ENCODE data around the gene UPK3BL2. TPM values are rescaled to one million over a fixed set of nuclear protein-coding genes. Genes with fewer than 3 reads are reported as not detected.
"Not testable (repeated sequence)": the region's sequence is repeated elsewhere in the genome, so short reads cannot be mapped to it uniquely, and the experiment has no call there.

Gene UPK3BL2
- total RNA-seq, 1 experiment from 2014 or later, result 15.2 TPM

DNA sequence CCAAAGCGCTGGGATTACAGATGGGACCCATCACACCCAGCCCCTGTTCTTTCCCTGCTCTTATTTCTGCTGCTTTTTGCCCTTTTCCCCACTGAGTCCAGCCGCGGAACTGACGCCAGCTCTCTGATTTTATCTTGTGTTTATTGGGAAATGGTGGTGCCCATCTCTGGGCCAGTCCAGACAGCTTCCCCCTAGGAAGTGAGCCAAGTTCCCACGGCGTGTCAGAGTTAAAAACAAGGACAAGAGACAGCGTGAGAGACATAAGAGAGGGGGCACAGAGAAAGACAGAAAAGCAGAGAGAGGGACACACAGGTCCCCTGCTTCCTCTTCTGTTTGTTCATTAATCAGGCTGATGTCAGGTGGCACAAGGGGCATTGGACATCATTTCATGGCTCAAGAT, 11.9 kb downstream of the UPK3BL2 start:
- not testable (repeated sequence) for DNase-seq (ENCODE audit: low spot score)

DNA sequence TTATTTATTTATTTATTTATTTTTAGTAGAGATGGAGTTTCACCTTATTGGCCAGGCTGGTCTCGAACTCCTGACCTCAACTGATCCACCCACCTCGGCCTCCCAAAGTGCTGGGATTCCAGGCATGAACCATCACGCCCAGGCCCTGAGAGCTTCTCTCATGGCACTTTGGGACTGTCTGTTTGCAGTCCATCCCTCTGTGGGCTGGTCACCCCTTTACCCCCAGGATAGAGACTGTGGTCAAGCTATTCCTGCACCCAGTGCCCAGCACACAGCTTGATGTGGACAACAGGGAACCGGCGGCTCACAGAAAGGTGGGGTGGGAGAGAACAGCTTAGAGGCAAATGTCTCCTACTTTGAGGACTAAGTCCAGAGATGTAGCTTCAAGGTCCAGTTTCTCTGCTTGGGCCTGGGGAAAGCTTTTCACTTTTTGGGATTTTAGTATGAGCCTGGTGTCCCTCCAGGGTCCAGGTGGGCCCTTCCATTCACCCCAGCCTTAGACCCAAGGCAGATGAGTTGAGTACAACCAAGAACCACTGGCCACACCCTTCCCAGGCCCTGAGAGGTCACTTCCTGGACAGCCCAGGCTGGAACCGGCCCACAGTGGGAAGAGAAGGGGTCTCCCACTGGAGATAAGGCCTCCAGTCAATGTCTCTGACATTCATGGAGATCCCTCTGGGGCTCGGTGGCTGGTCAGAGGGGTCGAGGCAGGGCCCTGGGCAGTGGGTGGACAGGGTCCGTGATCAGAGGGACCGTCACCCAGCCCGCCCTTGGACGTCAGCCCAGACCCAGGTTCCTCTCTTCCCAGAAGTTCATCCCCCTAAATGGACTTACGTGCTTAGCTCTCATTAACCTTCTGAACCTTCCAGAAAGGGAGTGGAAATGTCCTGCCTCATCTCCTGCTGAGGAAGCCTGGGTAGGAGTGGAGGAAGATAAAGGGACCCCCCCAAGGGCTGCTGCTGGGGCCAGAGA, 15.4 kb downstream of the UPK3BL2 start:
- not testable (repeated sequence) for DNase-seq (ENCODE audit: low spot score)

GRCh38 chr7:102527182-102527581, 16.3 kb downstream of the UPK3BL2 start:
- not testable (repeated sequence) for DNase-seq (ENCODE audit: low spot score)

GRCh38 chr7:102524803-102525202, 18.7 kb downstream of the UPK3BL2 start:
- not testable (repeated sequence) for DNase-seq (ENCODE audit: low spot score)

GRCh38 chr7:102520797-102521196, 22.7 kb downstream of the UPK3BL2 start:
- DNase-seq (ENCODE audit: low spot score), result not testable (repeated sequence)

GRCh38 chr7:102517550-102518147, 25.8 kb downstream of the UPK3BL2 start, which contains the start of gene RASA4B:
TSS of gene RASA4B (minus strand) at chr7:102517777. CDS start at chr7:102517710, 67 bp downstream.
- not testable (repeated sequence) for DNase-seq (ENCODE audit: low spot score)

DNA sequence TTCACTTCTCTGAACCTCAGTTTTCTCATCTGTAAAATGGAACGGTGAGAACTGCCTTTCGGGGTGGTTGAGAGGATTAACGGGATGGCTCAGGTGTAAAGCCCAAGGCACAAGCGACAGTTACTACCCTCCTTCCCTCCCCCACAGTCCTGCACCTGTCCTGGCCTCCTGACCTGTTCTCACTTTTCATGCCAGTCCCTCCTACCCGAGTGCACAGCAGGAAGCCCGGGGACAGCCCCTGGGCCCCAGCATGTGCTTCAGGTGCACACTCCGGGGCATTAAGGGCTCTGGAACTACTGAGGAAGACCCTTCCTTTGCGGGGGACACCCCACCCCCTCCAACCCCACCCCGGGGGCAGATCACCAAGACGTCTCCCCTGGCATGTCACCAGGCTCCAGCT, 26.5 kb downstream of the UPK3BL2 start:
- not testable (repeated sequence) for DNase-seq (ENCODE audit: low spot score)

- DNase-seq (ENCODE audit: low spot score), result not testable (repeated sequence)
These were observed 27.6 kb downstream of the UPK3BL2 start for GRCh38 chr7:102515889-102516288.

- not testable (repeated sequence) for DNase-seq (ENCODE audit: low spot score)
These were observed 28.4 kb downstream of the UPK3BL2 start for GRCh38 chr7:102514881-102515721.

DNA sequence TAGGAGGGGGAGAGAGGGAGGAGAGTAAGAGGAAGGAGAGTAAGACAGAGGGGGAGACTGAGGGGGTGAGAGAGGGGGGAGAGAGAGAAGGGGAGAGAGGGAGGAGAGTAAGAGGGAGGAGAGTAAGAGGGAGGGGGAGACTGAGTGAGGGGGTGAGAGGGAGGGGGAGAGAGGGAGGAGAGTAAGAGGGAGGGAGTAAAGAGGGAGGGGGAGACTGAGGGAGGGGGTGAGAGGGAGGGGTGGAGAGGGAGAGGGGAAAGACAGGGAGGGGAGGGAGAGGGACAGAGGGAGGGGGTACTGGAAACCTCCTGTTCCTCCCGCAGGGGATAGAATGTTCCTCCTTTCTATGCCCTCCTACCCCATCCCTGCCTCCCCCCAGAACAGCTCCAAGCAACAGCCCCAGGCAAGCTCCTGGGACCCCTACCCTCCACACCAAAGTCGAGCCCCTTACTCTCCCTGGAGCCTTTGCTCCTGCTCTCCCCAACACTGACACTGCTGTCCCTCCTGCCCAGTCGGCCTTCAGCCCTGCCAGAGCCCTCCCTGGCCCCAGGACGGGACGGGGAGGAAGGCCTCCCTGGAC, 30.8 kb downstream of the UPK3BL2 start:
- peak; percentile 0 for DNase-seq (ENCODE audit: low spot score)

GRCh38 chr7:102511860-102512522, 31.5 kb downstream of the UPK3BL2 start:
- not testable (repeated sequence) for DNase-seq (ENCODE audit: low spot score)

- not testable (repeated sequence) for DNase-seq (ENCODE audit: low spot score)
These were observed 32.9 kb downstream of the UPK3BL2 start for GRCh38 chr7:102510575-102510974.

GRCh38 chr7:102507410-102508088, 35.9 kb downstream of the UPK3BL2 start:
- DNase-seq (ENCODE audit: low spot score), result not testable (repeated sequence)

DNA sequence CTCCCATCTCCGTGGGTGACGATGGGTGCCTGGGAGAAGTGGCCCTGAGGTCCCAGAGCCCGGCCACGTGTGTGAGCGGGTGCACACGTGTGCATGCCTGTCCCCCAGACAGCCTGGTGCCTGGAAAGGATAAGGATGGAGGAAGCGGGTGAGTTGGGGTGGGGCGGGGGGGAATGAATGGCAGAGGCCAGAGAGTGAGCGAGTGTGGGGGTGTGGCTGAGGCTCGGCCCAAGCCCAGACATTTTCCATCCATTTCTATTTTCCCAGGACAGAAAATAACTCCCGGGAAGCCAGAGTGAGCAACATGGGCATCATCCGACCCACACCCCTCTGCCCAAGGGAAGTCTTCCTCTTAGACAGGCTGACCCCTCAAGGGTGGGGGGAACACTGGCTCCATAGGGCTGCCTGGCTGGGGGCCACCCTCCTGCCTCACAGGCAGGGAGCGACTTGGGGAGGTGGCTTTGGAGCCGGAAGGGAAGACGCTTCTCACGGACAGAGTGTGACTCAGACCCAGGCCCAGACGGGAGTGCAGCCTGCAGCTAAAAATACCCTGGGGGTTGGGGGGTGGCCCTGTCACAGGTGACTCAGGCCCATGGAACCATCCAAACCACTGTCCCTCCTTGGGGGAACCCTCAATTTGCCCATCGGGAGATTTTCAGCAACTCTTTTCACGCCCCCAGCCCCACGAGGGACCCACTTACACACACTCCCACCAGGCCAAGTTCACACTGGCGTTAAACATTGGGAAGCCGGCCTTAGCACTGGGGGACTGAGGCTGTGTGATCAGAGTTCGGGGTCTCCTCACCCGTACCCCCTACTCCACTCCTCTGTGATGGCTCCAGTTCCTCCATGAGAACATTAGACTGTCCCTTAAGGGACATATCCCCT, 38.0 kb downstream of the UPK3BL2 start:
- not testable (repeated sequence) for DNase-seq (ENCODE audit: low spot score)

- not testable (repeated sequence) for DNase-seq (ENCODE audit: low spot score)
These were observed 40.4 kb downstream of the UPK3BL2 start for GRCh38 chr7:102503141-102503540.

GRCh38 chr7:102498321-102498720, 45.2 kb downstream of the UPK3BL2 start:
- not testable (repeated sequence) for DNase-seq (ENCODE audit: low spot score)

GRCh38 chr7:102497308-102497707, 46.2 kb downstream of the UPK3BL2 start:
- not testable (repeated sequence) for DNase-seq (ENCODE audit: low spot score)

DNA sequence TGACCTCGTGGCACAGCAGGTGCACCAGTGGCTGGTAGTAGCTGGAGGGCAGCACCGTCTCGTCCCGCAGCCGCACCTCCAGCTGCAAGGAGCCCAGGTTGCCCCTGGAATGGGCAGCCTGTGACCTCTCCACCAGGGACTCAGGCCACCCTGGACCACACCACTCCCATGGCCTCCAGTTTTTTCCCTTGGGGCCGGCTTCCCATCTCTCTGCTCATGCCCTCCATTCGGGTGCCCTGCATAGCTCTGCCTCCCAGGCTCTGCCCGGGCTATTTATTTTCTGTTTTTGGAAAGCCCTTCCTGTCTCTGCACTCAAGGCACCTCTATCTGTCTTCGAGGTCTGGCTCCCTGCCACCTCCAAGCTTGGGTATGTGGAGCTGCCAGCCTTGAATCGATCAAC, 46.6 kb downstream of the UPK3BL2 start:
- not testable (repeated sequence) for DNase-seq (ENCODE audit: low spot score)
